HG03139 (cell line): ENCODE measurements around the gene EXOC3L4.

ENCODE experiments used
- ATAC-seq: cut with Tn5 transposase; IDR thresholded peaks from one replicate; pipeline ENCODE4 v1.9.1; 2021; ENCODE audit not compliant: unreplicated experiment

The EXOC3L4 gene

GRCh38 chr14:103090481-103091020 lies 4.0 kb upstream of the EXOC3L4 start:
- no peak for ATAC-seq

- peak; percentile 55 for ATAC-seq
Measured at GRCh38 chr14:103091041-103091882, 3.3 kb upstream of the EXOC3L4 start.

GRCh38 chr14:103091883-103092222 lies 2.7 kb upstream of the EXOC3L4 start:
- no peak for ATAC-seq

GRCh38 chr14:103093856-103094405 lies 594 bp upstream of the EXOC3L4 start:
- no peak for ATAC-seq

GRCh38 chr14:103095210-103095778 lies 769 bp downstream of the EXOC3L4 start:
- ATAC-seq, result no peak

- ATAC-seq, result no peak
Measured at GRCh38 chr14:103096387-103096786, 1.9 kb downstream of the EXOC3L4 start.

- ATAC-seq, result no peak
Measured at GRCh38 chr14:103097244-103097993, 2.9 kb downstream of the EXOC3L4 start.

GRCh38 chr14:103097994-103098957 lies 3.8 kb downstream of the EXOC3L4 start:
- ATAC-seq, result no peak

GRCh38 chr14:103099081-103099732 lies 4.7 kb downstream of the EXOC3L4 start:
- ATAC-seq, result no peak

GRCh38 chr14:103099733-103100280 lies 5.3 kb downstream of the EXOC3L4 start:
- no peak for ATAC-seq

- no peak for ATAC-seq
Measured at GRCh38 chr14:103100281-103101121, 6.0 kb downstream of the EXOC3L4 start.

- ATAC-seq, result no peak
Measured at GRCh38 chr14:103101257-103101962, 6.9 kb downstream of the EXOC3L4 start.

- no peak for ATAC-seq
Measured at GRCh38 chr14:103101963-103102688, 7.6 kb downstream of the EXOC3L4 start.

GRCh38 chr14:103102689-103103260 lies 8.2 kb downstream of the EXOC3L4 start:
- ATAC-seq, result no peak

- ATAC-seq, result no peak
Measured at GRCh38 chr14:103103461-103104388, 9.2 kb downstream of the EXOC3L4 start.

GRCh38 chr14:103104389-103104653 lies 9.8 kb downstream of the EXOC3L4 start:
- no peak for ATAC-seq
